HG03066 (cell line): ENCODE results near the gene MRPL52.

ENCODE experiments used
- ATAC-seq: cut with Tn5 transposase; IDR thresholded peaks from one replicate; pipeline ENCODE4 v1.9.1; 2021; ENCODE audit warnings: low read depth; ENCODE audit not compliant: unreplicated experiment

The MRPL52 gene

DNA sequence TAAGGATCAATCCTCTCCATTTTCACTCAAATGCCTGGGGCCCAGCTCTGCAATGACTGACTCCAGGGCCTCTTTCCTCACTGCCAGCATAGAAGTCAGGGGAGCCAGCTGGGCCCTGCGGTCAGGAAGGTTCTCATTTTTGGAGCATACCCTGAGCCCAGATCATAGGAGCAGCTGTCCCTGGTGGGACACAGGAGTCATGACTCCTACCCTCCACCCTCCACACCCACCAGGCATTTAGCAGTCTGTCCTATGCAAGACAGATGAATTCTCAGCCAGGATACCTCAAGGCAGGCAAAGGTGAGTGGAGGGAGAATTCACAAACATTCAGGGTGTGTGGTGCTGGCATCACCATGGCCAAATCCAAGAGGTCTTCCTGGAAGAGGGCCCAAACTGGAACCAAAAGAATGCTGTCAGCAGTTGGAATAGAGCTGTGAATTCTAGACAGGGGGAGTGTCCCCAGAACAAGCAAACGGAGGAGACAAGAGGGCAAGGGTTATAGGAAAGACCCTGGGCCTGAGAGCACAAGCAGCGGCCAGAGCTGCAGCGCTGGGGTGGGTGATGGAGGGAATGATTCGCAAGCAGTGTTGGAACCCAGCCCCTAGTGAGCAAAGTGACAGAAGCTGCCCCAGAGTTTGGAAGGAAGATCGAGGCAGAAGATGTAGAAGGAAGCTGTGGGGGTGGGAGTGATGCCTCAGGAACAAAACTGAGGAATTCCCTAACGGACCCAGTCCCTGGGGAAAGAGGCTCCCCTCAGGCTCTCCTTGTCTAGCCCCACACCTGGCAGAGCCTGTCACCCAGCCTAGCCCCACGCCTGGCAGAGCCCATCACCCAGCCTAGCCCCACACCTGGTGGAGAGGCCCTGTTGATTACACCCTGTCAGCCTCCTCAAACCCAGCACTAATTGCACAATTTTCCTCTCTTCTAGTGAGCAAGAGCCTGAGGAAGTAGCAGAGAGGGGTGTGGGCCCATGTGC is 48.9 kb downstream of the MRPL52 start:
- no peak for ATAC-seq

DNA sequence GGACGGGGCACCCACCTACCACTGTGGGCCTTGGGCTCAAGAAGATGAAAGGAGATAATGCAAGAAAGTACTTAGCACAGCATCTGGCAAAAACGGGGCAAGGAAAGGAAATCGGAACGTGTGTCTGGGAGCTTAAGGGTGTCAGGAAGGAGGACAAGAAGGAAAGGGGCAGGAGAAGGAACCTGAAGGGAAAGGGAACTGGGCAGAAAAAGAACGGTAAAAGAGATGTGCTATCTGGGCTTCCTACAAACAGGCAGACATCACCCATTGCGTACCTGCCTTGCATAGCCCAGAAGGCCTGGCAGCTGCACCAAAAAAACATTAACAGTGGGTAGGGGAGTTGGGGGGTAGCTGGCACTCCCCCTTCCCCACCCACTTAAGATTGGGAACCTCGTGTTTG is 52.4 kb downstream of the MRPL52 start:
- no peak for ATAC-seq

DNA sequence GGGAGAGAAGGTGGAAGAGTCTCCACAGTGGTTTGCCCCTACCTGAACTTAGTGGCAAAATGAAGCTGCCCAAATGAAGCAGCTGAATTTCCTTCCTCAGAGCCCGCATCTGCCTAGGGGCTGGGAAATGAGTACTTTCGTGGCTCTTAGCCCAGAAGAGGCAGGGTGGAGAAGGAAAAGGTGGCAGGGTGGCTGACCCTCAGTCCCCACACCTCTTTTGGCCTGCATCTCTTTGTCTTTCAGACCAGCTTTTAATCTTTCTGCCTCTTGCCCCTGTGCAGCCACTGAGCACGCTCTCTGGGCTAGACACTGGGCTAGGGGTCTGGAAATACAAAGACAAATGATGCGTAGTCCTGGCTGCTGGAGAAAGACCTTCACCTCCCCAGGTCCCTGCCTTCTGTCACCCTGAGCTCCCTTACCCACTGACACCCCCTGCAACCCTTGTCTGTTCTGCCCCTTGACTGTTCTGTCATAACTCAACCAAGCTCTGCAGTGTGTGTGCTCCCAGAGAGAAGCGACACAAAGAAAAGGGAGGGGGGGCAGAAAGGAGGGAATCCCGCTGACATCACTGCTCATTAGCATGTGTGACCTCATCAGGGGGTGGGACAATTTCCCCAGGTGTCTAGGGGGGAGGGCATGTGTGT is 53.0 kb downstream of the MRPL52 start:
- no peak for ATAC-seq

DNA sequence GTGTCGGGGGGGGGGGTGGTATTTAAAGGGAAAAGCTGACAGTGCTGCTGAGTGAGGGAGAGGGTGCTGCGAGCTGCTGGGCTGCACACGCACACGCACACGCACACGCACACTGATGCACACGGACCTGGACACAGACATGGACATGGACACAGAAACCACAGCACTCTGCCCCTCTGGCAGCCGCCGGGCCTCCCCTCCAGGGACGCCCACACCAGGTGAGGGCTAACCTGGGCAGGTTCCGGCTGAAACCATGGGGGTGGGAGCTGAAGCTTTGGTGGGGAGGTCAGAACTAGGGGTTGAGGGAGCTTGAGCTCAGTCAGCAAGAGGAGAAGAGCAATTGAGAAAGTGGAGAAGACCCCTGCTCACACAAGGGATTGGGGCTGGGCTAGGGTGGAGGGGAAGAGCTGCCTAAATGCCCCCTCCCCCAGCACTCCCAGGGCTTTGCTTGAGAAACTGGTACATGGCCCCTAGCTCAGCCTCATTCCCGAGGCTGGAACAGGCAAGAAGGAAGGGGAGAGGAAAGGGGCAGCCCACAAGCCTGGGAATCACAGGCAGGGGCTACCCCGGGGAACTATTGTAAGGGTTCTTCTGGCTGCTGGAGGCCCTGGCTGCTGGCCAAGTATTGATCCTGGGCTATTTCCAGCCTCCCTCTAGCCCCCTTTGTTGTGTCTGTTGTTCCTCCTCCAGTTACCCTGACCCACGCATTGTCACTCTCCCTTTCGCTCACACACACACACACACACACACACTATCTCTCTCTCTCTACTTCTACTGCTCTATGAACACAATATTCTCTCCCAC is 53.7 kb downstream of the MRPL52 start, which contains the start of gene REM2:
Gene REM2, plus strand, starts transcription at position 50 of the 804 bp plus-strand sequence. Its CDS starts 66 bp downstream, at position 116.
- ATAC-seq: no peak

DNA sequence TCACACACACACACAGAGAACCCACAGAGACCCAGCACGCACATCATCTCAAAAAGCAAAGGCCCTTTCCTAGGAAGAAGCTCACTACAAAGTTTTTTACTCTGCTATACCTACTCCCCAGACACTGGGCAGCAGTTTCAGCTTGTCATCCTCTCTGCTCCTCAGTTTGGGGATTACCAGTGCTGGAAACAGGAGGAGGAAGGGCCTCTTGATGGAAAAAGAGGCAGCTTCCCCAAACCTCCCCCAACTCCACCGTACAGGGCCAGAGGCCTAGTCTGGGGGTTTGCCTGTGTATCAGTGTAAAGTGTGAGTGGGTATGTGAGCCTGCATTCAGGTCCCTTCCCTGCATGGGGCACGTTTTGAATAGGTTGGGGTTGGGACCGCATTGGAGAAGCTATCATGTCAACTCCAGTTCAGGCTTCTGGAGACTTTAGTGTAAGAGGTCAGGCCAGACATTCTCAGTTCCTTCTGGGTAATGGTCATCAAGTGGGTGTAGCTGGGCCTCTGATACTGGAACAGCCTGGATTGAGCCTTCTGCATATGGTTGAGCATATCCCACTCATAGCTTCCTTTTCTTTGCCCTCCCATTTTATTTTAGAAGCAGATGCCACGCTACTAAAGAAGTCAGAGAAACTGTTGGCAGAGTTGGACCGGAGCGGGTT is 54.5 kb downstream of the MRPL52 start:
- no peak for ATAC-seq
